Suppressor macrophage (primary cell): ENCODE results near the gene ANXA10.
"Not testable (repeated sequence)": the region's sequence is repeated elsewhere in the genome, so short reads cannot be mapped to it uniquely, and the experiment has no call there.

ENCODE experiments used
- DNase-seq, 4 experiments: peaks; one replicate each; pipeline ENCODE4 v3.0.0-alpha.2; 2020 to 2022

Gene ANXA10

DNA sequence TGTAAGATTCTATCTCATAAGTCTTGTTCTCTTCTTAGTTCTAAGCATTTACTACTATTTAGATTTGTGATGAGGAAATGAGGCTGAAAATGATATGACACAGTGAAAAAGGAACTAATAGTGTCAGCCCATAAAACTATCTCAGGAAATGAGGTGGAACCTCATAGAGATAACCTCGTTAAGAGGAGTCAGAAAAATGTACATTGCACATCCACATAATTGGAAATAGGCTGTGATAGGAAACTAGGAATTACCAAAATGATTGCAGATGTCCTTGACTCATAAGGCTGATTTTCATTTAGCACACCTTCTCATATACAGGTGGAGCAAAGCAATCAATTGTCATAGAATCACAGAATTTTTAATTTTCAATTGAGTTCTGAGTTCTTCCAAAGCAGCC, 26.8 kb downstream of the ANXA10 start:
- DNase-seq: peak in 1 of 4 experiments; percentile 8

DNA sequence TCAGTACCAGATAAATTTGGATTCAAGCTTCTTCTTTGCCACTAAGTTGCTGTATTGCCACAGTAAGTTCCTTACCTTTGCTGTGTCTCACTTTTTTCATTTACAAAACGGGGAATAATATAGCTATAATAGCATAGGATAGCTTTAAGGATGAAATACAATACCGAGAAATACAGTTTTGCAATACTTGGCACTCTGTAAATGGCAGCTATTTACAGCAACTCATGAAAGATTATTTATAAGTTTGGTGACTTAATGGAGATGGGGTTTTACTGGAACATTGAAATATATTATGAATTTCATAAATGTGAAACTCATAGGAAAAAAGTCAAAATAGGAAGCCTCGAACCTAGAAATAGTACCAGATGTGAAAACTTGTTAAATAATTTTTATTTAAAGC, 27.6 kb downstream of the ANXA10 start:
- no peak for DNase-seq

- no peak for DNase-seq
Measured at GRCh38 chr4:168120811-168121210, 28.5 kb downstream of the ANXA10 start.

DNA sequence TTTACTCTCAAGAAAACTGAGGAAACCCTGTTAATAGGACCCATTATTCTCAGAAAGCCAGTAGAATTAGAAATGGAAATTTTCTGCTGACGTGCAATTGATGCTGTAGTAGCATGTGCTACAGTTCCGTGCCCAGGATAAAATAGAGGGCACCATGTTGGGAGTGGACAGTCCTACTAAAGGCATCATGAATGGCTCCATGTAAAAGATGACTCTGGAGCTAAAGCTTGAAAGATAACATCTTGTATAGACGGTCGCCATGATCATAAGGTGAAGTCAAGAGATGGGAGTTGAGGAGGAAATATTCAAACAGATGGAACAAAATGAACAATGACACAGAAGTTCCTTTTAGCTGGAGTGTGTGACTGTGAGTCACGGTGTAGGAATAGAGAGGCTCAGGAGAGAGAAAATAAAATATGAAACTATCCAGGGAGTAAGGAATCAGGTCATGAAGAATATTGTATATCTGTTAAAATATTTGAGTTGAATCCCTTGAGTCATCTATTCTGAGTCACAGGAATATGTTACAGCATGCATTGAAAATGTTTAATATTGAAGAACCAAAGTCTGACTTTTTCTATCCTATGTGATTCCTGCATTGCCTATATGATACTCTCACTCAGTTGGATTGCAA, 31.8 kb downstream of the ANXA10 start:
- DNase-seq: no peak

GRCh38 chr4:168126952-168127351, 34.6 kb downstream of the ANXA10 start:
- no peak for DNase-seq

GRCh38 chr4:168128601-168129000, 36.3 kb downstream of the ANXA10 start:
- no peak for DNase-seq

DNA sequence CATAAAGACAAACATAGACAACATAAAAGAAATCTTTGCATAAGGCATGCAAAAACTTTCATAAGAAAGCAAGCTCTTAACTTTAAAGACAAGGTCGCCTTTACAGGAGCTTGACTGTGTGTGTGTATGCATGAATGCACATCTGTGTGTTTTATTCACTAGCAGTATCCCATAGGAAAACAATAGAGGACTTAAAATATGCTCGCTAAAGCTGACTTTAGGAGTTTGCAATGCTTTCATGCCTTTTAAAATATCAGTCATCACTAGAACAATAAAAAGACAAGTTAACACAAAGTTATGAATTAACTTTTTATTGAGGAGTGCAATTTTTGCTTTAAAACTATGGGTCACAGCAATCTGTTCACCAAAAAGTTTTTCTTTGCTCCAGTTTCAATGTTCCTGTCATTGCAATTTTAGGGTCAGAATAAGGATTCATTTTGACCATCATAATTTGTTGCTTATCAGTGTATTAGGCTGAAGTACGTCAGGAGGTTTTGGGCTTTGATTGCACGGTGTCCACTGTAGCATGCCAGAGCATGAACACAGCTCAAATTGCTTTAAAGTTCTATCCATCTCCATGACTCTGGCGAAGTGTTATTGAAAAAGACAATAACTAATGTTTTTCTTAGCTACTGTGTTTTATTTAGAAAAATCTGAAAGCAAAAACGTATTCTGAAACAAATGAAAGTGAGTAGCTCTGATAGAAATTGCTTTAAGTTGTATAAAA, 36.9 kb downstream of the ANXA10 start:
- no peak for DNase-seq

GRCh38 chr4:168129802-168130201, 37.5 kb downstream of the ANXA10 start:
- no peak for DNase-seq

- no peak for DNase-seq
Measured at GRCh38 chr4:168131196-168131595, 38.9 kb downstream of the ANXA10 start.

DNA sequence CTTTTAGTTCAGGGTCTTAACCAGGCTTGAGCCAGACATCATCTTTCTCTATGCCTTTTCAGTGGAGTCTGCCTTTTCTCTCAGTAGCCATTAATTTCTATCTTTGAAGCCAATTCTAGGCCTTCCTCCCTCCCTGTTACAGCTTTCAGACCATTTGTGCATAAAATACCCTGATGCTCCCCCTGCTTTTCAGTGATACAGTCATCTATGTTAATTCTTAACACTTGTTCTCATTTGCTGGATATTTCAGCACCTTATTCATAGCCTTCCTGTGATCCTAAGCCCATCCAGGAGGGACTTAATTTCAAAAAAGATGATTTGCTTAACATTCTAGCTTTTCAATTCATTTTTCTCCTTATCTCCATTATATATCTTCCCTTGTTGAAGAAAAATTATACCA, 42.3 kb downstream of the ANXA10 start:
- DNase-seq: no peak

GRCh38 chr4:168135860-168136259, 43.5 kb downstream of the ANXA10 start:
- peak in 2 of 4 experiments; percentile 18 to 26 for DNase-seq

DNA sequence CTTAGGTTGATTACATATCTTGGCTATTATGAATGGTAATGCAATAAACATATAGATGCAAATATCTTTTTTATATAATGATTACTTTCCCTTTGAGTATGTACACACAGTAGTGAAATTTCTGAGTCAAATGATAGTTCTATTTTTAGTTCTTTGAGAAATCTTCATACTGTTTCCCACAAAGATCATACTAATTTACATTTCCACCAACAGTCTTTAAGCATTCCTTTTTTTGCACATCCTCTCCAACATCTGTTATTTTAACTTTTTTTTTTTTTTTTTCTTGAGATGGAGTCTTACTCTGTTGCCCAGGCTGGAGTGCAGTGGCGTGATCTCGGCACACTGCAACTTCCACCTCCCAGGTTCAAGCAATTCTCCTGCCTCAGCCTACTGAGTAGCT, 45.4 kb downstream of the ANXA10 start:
- not testable (repeated sequence) for DNase-seq

- DNase-seq: no peak
Measured at GRCh38 chr4:168138143-168138542, 45.8 kb downstream of the ANXA10 start.

DNA sequence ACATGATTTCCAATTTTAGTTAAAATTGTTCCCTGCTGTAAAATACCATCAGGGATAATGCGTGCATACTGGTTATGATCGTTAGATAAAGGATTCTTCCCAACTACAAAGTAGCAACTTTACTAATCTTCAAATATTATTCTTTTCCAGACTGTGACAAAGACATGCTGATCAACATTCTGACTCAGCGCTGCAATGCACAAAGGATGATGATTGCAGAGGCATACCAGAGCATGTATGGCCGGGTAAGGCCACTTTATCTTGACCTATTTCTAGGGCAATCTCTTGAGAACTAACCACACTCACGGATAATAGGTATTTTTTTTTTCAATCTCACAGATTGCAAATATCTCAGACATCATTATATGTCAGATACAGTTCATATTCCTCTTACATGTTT, 47.0 kb downstream of the ANXA10 start:
- no peak for DNase-seq

DNA sequence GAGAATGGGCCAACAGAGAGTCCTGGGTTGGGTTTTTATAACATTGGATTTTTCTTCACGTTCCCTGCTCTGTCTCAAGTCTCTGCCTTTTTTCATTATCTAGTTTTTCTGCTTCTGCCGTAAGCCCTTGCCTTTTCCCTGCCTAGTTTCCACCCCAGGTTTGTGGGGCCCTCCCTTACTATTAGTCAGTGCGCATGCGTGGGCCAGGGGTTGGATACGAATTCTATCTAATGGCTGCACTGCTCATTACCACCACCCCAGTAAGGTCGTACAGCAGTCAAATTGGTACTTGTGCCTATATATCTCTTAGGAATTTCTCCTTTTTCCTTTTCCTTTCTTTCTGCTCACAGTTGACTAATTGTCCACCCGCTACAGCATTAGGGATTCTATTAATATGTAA, 49.4 kb downstream of the ANXA10 start:
- no peak for DNase-seq

GRCh38 chr4:168143601-168144000, 51.3 kb downstream of the ANXA10 start:
- peak in 2 of 4 experiments; percentile 37 to 65 for DNase-seq

- no peak for DNase-seq
Measured at GRCh38 chr4:168150420-168151050, 58.2 kb downstream of the ANXA10 start.

DNA sequence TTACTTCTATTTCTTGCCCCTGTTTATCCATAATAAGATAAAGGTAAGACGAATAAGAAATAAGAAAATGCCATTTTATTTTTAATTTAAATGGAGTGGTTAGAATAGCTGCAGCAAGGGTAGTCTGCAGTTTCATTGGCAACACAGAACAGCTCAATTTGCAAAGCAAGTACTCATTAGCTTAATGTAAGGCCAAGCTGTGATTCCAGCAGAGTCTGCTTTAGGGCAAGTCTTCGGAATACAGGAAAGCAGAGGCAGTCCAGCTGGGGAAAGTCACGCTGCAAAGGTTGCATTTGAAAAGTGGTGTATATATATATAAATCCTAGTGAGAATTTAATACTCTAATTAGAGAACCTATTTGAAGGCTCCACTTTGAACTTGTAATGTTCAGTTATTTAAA, 59.0 kb downstream of the ANXA10 start:
- no peak for DNase-seq

DNA sequence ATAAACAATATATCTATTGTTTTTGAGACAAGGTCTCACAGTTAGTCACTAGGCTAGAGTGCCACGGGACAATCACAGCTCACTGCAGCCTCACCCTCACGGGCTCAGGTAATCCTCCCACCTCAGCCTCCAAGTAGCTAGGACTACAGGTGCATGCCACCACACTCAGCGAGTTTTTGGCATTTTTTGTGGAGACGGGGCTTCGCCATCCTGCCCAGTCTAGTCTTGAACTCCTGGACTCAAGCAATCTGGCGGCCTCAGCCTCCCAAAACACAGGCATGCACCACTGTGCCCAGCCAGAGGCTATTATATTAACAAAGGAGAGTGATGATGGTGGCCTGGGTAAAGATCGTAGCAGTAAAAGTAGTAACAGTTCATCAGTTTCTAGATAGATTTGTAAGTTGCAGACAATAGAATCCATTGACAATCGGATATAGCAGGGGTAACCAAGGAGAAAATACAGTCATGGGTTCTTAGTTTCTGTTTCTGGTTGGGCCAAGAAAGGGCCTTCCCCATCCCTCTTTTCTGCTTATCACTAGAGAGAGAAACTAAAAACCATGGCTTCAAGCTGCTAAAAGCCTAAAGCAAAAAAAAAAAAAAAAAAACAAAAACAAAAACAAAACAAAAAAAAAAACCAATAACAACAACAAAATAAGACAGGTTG, 60.6 kb downstream of the ANXA10 start:
- no peak for DNase-seq

DNA sequence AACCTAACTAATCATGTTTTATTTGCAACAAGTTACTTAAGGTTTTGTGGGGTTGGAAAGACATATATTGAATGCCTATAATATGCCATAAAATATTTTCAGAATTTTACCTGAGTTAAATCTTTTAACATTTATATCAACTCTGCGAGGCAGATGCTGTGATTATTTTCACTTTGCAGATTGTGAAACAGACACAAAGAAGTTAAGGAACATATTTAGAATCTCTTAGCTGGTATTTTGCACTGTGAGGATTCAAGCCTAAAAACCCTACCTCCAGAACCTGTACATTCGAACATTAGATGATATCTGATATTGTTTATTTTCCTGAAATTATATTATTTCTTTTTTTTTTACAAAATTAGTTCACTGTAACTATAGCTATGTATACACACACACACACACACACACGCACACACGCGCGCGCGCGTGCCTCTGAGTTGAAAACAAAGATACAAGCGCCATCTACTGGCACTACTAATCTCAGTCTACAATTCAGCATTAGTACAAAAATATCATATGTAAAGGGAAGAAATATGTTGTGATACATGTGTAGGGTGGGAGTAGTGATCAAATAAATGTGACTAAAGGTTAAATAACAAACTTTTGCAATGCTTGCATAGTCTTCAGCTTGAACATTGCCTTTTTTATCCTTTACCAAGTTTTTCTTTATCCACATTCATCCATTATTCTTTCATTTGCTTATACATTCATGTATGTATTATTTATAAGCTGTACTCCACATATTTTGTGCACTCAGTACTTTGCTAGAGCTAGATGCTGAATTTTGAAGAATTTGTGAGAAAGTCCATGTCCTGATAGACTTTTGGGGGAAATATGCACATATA, 61.5 kb downstream of the ANXA10 start:
- peak; percentile 74 to 83 (median 78) for DNase-seq

DNA sequence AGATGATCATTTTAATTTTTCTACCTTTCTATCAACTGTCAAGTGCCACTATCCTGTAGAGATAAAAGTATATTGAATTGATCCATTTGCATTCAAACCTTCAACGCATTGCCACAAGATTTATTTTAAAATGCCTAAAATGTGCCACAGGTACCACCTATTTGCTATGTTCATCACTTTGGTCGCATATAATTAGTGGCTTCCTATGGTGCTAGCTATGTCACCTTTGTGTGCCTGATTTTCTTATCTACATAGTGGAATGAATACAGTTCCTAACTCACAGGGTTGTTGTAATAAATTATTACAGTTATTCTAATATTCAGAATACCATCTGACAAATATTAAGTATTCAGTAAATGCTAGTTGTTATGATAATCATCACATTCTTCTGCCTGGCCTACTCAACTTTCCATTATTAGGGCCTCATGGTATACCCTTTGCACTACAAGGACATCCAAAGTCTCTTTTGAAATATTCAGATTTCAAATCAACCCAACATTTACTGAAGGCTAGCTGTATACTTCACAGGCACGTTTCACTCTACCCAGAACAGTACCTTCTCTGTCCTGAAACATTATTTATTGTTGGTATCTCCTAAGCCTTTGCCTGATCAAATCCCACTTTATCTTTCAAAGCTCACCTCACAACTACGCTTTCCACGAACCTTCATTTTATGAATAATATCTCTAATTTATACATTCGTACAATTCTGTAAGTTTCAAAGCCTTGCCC, 62.4 kb downstream of the ANXA10 start:
- DNase-seq: no peak

DNA sequence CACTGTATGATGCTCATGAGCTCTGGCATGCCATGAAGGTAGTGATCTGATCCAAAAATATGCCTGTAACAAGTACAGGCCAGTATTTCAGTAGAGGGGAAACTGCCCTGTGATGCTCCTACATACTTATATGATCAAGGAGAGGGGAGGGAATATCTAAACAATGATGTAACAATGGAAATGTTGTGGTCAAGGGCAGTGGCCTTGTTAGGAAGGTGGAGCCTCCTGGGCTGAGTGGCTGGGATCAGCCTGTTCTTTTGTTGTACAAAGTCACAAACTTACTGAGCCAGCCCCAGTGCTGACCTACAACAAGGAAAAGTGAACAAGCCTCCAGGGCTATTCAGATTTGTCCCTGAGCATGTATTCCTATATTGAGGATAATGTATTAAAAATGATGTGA, 70.3 kb downstream of the ANXA10 start:
- no peak for DNase-seq
